Activated CD4-positive, alpha-beta memory T cell treated with anti-CD3 and anti-CD28 coated beads for 36 hours (primary cell): Measurements from ENCODE around the gene LBR. TPM values are rescaled to one million over a fixed set of nuclear protein-coding genes. Genes with fewer than 3 reads are reported as not detected.

Experiments used
- CTCF ChIA-PET: fragments of 350-600 bp; sonication (Branson Sonifier 250); formaldehyde crosslinking; loops from one replicate; lab custom pipeline; 2021; ENCODE audit warnings: antibody characterized with exemption, inconsistent platforms; lab: Charles Lee
- POLR2A ChIA-PET: fragments of 350-600 bp; sonication (Branson Sonifier 250); formaldehyde crosslinking; loops from one replicate; lab custom pipeline; 2021; ENCODE audit warnings: antibody characterized with exemption; lab: Charles Lee
- DNase-seq: peaks from one replicate; pipeline ENCODE4 v3.0.0-alpha.2; 2020
- H3K27ac Mint-ChIP-seq: one replicate; pipeline ENCODE4 v1.8.0; 2021; ENCODE audit warnings: mixed read lengths
- H3K27me3 Mint-ChIP-seq: one replicate; pipeline ENCODE4 v1.8.0; 2021; ENCODE audit warnings: mixed read lengths
- H3K36me3 Mint-ChIP-seq: one replicate; pipeline ENCODE4 v1.8.0; 2021; ENCODE audit warnings: mixed read lengths
- H3K4me1 Mint-ChIP-seq: one replicate; pipeline ENCODE4 v1.8.0; 2021; ENCODE audit warnings: low read depth, mixed read lengths
- H3K4me3 Mint-ChIP-seq: one replicate; pipeline ENCODE4 v1.8.0; 2021; ENCODE audit warnings: mild to moderate bottlenecking, mixed read lengths
- H3K9me3 Mint-ChIP-seq: one replicate; pipeline ENCODE4 v1.8.0; 2021; ENCODE audit warnings: mixed read lengths
- intact Hi-C: fragments of 100-400 bp; cut with micrococcal nuclease; formaldehyde crosslinking; loops from one replicate; pipeline ENCODE4 v1.15.1; 2023
- total RNA-seq, 2 experiments: library from RNA; stranded (reverse); gene quantifications; one replicate each; pipeline ENCODE4 v1.2.3, GENCODE V29; 2021

The LBR gene
- total RNA-seq, 2 experiments from 2014 or later: 146 to 148 TPM

DNA sequence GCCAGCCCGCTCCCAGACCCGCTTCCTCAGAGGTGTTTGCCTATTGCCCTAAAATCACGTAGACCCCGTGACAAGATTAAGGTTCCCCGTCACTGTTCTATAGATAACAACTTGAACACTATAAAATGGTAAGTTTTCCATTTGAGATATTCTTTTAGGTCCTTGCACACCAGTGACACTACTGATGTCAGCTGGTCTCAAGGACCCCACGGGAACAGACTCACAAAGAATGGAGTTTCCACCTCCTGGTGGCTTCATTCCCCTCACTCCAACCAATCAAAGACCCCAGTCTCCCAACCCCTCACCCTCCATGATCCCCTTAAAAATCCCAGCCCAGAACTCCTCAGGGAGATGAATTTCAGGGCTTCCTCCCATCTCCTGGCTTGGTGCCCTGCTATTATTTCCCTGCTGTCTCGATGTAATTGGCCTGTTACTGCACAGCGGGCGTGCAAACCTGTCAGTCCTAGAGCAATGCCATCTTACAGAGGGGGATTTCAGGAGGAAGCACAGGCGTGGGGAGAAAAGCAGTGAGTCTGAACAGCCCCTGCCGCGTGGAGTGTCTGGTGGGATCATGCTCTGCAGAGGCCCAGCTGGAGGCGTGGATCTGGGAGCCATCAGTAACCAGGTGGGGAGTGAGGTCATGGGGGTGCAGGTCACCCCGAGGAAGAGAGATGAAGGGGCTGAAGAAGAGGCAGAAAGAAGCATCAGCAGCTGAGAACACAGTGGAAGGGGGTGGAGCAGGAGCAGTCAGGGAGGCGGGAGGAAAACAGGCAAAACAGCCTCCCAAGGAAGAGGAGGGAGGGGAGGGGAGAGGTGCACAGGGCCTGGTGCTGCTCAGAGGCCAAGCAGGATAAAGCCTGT is 35.1 kb upstream of the LBR start:
- no peaks in the 10 kb centered on the region for H3K27me3 Mint-ChIP-seq
- intact Hi-C loops: loop anchor here (10.0 kb wide), 1 partner anchor 942 kb away; the partner anchor contains the start of gene PARP1
- H3K36me3 Mint-ChIP-seq: no peaks in the 10 kb centered on the region
- H3K4me1 Mint-ChIP-seq: peaks cover 44% of the 10 kb centered on the region
- H3K9me3 Mint-ChIP-seq: no peaks in the 10 kb centered on the region
- ChIA-PET CTCF (no interaction called here), POLR2A (interaction anchor here (2.6 kb wide), 1 partner anchor 18 kb away, joined by 12 read pairs; no protein-coding TSS in a partner anchor)
- no peak overlapping the region for H3K27ac Mint-ChIP-seq
- DNase-seq: no peak
- no peak overlapping the region for H3K4me3 Mint-ChIP-seq

DNA sequence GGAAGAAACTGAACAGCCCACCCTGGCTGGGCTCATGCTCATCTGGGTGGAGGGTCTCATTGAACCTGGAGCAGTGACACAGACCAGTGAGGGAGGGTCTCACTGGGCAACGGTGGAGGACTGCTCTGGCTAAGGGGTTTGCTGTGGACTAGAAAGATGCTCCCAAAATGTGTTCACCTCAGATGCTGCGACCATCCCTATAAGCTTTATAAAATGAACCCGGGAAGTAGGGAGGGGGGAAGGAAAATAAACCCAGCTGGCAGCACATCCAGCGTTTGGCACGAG is 34.5 kb upstream of the LBR start:
- no peaks in the 10 kb centered on the region for H3K9me3 Mint-ChIP-seq
- intact Hi-C loops: loop anchor here (10.0 kb wide), 1 partner anchor 942 kb away; the partner anchor contains the start of gene PARP1
- peaks cover 44% of the 10 kb centered on the region for H3K4me1 Mint-ChIP-seq
- no peak overlapping the region for H3K27ac Mint-ChIP-seq
- no peak for DNase-seq
- H3K36me3 Mint-ChIP-seq: no peaks in the 10 kb centered on the region
- POLR2A ChIA-PET: interaction anchor here (2.6 kb wide), 1 partner anchor 17 kb away, joined by 12 read pairs; no protein-coding TSS in a partner anchor
- no peak overlapping the region for H3K4me3 Mint-ChIP-seq
- H3K27me3 Mint-ChIP-seq: no peaks in the 10 kb centered on the region
- CTCF ChIA-PET: no interaction called here

DNA sequence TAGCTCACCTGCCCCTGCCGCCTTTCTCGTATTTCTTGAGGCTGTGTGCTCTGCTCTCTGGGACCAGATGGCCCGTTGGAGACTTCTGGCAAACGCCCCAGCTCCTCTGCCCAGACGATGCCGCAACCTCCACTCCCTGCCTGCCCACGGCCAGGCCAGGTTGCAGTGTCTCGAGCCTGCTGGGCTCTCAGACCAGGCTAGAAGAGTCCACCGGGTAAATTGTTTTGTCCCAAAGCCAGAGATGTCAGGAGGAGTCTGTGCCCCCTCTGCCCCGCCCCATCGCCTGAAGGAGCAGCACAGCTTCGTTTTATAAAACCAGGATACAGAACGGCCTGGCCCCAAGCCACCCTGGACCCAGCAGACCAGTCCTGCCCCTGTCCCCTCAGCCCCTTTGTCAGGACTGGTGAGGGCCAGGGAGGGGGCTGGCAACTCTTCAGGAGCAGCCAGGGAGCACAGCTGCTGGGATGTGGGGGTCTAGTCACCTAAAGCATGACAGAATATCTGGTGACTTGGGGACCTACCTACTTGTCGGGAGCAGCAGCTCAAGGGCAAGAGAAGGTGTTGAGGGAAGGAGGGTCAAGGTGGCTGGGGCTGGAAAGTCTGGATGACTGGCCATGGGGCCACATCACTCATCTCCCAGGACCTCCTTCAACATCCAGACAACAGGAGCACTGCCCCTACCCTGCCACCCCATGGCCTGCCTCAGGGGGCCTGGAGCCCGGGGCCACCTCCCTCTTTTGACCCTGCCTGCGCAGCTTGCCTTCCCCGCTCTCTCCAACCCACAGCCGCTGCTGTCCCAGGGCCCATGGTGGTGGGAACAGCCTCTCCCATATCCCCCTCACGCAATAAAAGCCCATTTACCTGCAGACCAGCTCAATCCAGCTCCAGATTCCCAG is 33.9 kb upstream of the LBR start:
- Mint-ChIP-seq H3K4me3 (no peak overlapping the region), H3K9me3 (no peaks in the 10 kb centered on the region), H3K4me1 (peaks cover 42% of the 10 kb centered on the region), H3K27me3 (no peaks in the 10 kb centered on the region), H3K27ac (no peak overlapping the region), H3K36me3 (no peaks in the 10 kb centered on the region)
- ChIA-PET CTCF (interaction anchor here (1.2 to 2.4 kb wide), 2 partner anchors 13 to 17 kb away, joined by 4 to 12 read pairs; no protein-coding TSS in a partner anchor), POLR2A (interaction anchor here (1.1 to 2.6 kb wide), 3 partner anchors 17 to 462 kb away, joined by 3 to 12 read pairs (median 4); partner anchors contain the start of genes LBR and PYCR2)
- intact Hi-C loops: loop anchor here (10.0 kb wide), 1 partner anchor 943 kb away; the partner anchor contains the start of gene PARP1
- no peak for DNase-seq

DNA sequence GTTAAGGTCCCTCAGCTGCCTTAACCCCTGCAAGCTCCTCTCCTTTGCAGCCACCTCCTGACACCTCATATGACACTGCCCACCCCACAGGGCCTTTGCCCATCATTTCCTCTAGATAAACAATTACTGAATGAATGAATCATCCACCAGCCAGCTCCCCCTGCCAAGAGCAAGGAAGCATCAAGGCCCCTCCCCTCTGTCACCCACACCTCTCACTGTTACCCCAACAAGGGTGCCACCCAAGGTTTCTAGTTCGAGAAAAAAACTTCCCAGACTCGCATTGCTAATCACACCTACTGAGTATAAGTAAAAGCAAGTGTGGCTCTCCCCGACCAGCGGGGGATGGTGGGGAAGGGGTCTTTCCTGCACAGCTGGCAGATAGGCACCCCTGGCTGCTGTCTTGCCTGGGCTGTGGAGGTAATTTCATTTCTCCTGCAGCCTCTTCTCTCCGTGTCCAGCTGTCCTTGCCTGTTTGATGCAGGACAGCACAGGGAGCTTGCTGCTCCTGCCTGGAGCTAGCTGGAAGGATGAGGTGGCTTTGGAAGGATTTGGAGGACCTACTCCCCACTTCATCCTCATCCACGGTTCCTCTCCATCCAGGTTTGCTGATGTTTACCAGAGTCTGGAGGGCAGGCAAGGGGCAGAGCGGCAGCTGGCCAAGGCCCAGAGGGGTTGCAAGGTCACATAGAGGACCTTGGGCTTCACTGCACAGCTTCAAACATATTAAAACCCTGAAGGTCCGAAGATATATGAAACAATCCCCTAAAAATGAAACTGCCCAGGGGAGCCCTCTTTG is 33.1 kb upstream of the LBR start:
- CTCF ChIA-PET: interaction anchor here (0.6 to 2.4 kb wide), 4 partner anchors 14 to 20 kb away, joined by 3 to 12 read pairs (median 6); no protein-coding TSS in a partner anchor
- POLR2A ChIA-PET: interaction anchor here (1.1 to 2.6 kb wide), 3 partner anchors 16 to 463 kb away, joined by 3 to 12 read pairs (median 4); partner anchors contain the start of genes LBR and PYCR2
- peaks cover 35% of the 10 kb centered on the region for H3K4me1 Mint-ChIP-seq
- intact Hi-C loops: loop anchor here (1.0 to 10.0 kb wide), 2 partner anchors 16 to 944 kb away; partner anchors contain the start of gene PARP1
- no peaks in the 10 kb centered on the region for H3K9me3 Mint-ChIP-seq
- H3K36me3 Mint-ChIP-seq: no peaks in the 10 kb centered on the region
- peak; percentile 75 for DNase-seq
- H3K4me3 Mint-ChIP-seq: no peak overlapping the region
- H3K27ac Mint-ChIP-seq: peak overlapping the region; percentile 23
- no peaks in the 10 kb centered on the region for H3K27me3 Mint-ChIP-seq

DNA sequence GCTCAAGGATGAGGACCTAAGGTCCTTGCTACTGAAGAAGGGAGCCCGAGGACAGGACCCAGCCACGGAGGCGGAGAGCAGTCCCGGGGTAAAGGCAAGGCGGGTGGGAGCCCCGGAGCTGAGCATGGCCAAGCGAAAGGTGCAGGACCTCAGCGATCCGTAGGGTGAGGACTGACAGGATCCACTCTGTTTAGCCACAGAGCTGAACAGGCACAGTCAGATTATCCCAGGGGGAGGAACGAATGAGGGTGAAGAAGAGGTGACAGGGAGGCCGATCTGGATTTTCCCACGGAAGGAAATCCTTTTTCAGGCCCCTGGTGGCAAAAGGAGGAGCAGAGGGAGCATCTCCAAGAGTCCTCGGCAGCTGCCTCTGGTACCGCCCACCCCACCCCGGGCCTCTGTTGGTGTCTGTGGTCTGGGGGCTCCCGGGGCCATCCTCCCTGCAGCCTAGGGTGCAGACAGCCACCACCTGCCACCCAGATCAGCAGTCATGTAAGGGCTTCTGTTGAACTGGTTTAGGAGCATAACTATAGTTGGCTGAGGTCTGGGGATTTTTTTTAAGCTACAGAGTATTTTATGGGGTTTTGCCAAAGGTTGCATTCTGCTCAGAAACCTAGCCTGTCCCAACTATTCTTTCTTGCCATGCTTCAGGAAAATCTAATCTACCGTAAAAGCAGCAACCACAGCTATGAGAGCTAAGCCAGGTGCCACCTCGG is 32.3 kb upstream of the LBR start:
- no peaks in the 10 kb centered on the region for H3K9me3 Mint-ChIP-seq
- intact Hi-C loops: loop anchor here (1.0 to 10.0 kb wide), 2 partner anchors 15 to 945 kb away; partner anchors contain the start of gene PARP1
- DNase-seq: no peak
- H3K4me3 Mint-ChIP-seq: no peak overlapping the region
- peaks cover 32% of the 10 kb centered on the region for H3K4me1 Mint-ChIP-seq
- CTCF ChIA-PET: interaction anchor here (0.6 to 2.4 kb wide), 4 partner anchors 15 to 19 kb away, joined by 3 to 12 read pairs (median 6); no protein-coding TSS in a partner anchor
- no peaks in the 10 kb centered on the region for H3K27me3 Mint-ChIP-seq
- H3K36me3 Mint-ChIP-seq: no peaks in the 10 kb centered on the region
- POLR2A ChIA-PET: interaction anchor here (1.2 to 2.6 kb wide), 2 partner anchors 15 to 464 kb away, joined by 4 to 12 read pairs; partner anchors contain the start of gene PYCR2
- peak overlapping the region; percentile 23 for H3K27ac Mint-ChIP-seq

DNA sequence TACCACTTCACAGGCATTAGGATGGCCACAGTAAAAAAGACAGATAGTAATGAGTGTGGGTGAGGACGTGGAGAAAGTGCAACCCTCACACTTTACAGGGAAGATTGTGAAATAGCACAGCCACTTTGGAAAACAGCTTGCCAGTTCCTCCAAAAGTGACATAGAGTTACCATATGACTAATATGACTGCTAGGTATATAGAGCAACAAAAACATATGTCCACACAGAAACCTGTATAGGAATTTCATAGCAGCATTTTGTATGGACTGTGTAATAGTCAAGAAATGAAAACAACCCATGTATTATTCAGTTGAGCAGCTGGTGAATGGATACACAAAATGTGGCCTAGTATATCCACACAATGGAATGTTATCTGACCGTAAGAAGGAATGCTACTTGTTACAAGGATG is 30.4 kb upstream of the LBR start:
- no peak for DNase-seq
- Mint-ChIP-seq H3K4me3 (no peak overlapping the region), H3K27me3 (no peaks in the 10 kb centered on the region), H3K9me3 (no peaks in the 10 kb centered on the region), H3K27ac (no peak overlapping the region), H3K4me1 (peaks cover 51% of the 10 kb centered on the region), H3K36me3 (no peaks in the 10 kb centered on the region)
- CTCF ChIA-PET: interaction anchor here (1.3 kb wide), 1 partner anchor 16 kb away, joined by 3 read pairs; no protein-coding TSS in a partner anchor
- intact Hi-C loops: no loop called here
- POLR2A ChIA-PET: no interaction called here

DNA sequence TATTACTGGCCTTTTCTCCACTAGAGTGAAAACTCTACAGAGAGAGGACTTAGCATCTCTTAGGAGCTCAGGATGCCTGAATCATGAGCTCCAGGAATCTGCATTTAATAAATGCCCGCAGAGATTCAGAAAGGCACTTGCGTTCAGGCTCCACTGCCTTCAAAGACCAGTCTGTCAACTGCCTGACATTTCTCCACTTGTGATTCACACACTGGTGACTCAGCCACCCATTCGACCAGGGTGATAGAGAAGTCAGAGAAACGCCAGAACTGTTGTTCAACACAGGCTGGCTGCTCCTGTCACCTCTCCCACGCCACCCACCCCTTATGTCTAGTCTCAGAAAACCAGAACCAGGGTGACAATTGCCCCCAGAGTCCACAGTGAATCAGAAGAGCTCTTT is 26.9 kb upstream of the LBR start:
- POLR2A ChIA-PET: interaction anchor here (1.5 to 2.0 kb wide), 4 partner anchors 9 to 608 kb away, joined by 3 to 21 read pairs (median 15); partner anchors contain the start of genes H3-3A and LBR
- peak; percentile 91 for DNase-seq
- intact Hi-C loops: loop anchor here (1.0 kb wide), 2 partner anchors 9 to 13 kb away; no protein-coding TSS in a partner anchor
- peaks cover 39% of the 10 kb centered on the region for H3K4me1 Mint-ChIP-seq
- H3K27ac Mint-ChIP-seq: peak overlapping the region; percentile 73
- H3K36me3 Mint-ChIP-seq: no peaks in the 10 kb centered on the region
- H3K27me3 Mint-ChIP-seq: no peaks in the 10 kb centered on the region
- peak overlapping the region; percentile 16 for H3K4me3 Mint-ChIP-seq
- CTCF ChIA-PET: interaction anchor here (0.6 to 1.9 kb wide), 6 partner anchors 10 to 28 kb away, joined by 3 to 15 read pairs (median 4); no protein-coding TSS in a partner anchor
- H3K9me3 Mint-ChIP-seq: no peaks in the 10 kb centered on the region

DNA sequence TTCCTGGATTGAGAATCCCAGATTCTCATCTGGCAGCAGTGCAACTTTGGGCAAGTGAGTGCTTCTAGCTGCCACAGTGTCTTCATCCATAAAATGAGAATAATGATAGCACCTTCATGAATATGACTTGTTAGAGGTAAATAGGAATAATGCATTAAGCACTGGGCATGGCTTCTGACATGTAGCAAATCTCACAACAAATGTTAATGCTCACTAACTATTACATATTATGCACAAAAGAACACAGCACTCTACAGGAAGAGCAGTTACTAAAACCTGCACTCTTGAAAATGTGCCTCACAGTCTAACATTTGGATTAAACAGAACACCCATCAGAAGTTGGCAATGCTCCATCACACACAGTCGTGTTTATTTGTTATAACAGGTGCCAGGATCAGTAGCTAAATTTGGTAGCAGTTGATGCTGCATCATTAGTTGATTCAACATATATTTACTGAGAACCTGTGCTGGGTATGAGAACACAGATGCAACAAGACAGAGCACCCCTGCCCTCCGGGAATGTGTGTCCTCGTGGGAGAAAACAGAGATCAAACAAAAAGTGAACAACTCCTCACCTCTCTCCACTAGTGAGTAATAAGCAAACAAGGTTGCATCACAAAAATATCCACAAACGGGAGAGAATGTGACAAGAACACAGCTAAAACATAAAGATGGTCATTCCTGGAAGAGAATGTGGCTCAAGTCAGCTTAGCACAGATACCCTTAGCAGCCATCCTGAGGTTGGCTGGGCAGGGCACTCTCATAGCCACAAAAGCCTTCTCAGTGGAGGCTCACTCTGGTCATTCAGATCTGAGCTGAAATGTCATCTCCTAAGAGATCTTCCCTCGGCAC is 26.2 kb upstream of the LBR start:
- peaks cover 35% of the 10 kb centered on the region for H3K4me1 Mint-ChIP-seq
- no peaks in the 10 kb centered on the region for H3K27me3 Mint-ChIP-seq
- POLR2A ChIA-PET: interaction anchor here (1.5 to 2.0 kb wide), 4 partner anchors 9 to 608 kb away, joined by 3 to 21 read pairs (median 15); partner anchors contain the start of genes H3-3A and LBR
- no peaks in the 10 kb centered on the region for H3K36me3 Mint-ChIP-seq
- CTCF ChIA-PET: interaction anchor here (1.0 to 1.9 kb wide), 5 partner anchors 9 to 21 kb away, joined by 3 to 15 read pairs (median 4); no protein-coding TSS in a partner anchor
- no peak for DNase-seq
- peak overlapping the region; percentile 26 for H3K4me3 Mint-ChIP-seq
- peak overlapping the region; percentile 73 for H3K27ac Mint-ChIP-seq
- no peaks in the 10 kb centered on the region for H3K9me3 Mint-ChIP-seq
- intact Hi-C loops: loop anchor here (1.0 kb wide), 2 partner anchors 9 to 13 kb away; no protein-coding TSS in a partner anchor

DNA sequence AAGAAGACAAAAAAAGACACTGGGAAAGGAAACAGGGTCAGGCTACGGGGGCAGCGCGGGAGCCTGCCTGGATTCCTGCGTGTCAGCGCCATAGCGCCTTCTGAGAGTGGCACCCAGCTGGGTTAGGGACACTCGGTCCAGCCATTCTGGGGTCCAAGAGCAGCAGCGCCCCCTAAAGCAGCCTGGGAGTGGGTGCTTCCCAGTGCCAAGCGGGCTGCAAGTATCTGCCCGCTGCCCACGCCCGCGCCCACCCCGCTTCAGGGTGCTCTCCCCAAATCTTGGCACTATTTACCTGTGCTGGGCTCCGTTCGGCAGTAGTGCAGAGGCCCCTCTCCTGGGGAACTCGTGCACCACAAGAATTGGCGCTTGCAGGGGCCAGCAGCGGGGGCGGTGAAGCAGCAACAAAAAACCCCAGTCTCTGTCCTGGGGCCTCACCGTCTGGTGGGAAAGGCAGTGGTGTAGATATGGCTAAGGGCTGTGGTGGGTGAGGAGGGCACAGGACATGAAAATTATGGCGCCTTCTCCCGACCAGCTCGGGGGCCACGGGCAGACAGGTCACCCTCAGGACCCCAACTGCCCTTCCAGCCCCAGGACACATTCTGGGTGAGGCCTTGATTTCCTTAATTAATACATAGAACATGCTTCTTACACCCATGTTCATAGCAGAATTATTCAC is 24.1 kb upstream of the LBR start:
- Mint-ChIP-seq H3K36me3 (no peaks in the 10 kb centered on the region), H3K27ac (no peak overlapping the region), H3K9me3 (no peaks in the 10 kb centered on the region), H3K4me1 (peaks cover 32% of the 10 kb centered on the region), H3K27me3 (no peaks in the 10 kb centered on the region), H3K4me3 (no peak overlapping the region)
- POLR2A ChIA-PET: no interaction called here
- intact Hi-C loops: no loop called here
- CTCF ChIA-PET: no interaction called here
- DNase-seq: no peak
